DND-41 (cell line): ENCODE results near the gene TSHZ1.

Source experiments
- ATAC-seq: fragments of 200-7000 bp; cut with Tn5 transposase; 3 replicates; pipeline ENCODE4 v1.9.1; 2021; ENCODE audit warnings: low read depth; ENCODE audit not compliant: insufficient read depth
- DNase-seq: peaks from one replicate; pipeline ENCODE4 v3.0.0-alpha.2; 2020
- H2AFZ ChIP-seq: 2 replicates; pipeline ENCODE4 v1.6.0; 2012; ENCODE audit warnings: low read depth, low read length
- H3K27ac ChIP-seq: 2 replicates; pipeline ENCODE4 v1.5.1; 2012; ENCODE audit warnings: low read length, inconsistent platforms
- H3K27me3 ChIP-seq: fragments of 200-600 bp; sonication (generic); 2 replicates; pipeline ENCODE4 v1.6.0; 2012; ENCODE audit warnings: low read length, mild to moderate bottlenecking, inconsistent platforms; ENCODE audit not compliant: insufficient read depth, poor library complexity
- H3K36me3 ChIP-seq: 2 replicates; pipeline ENCODE4 v1.5.1; 2012; ENCODE audit warnings: low read length, inconsistent platforms; ENCODE audit not compliant: insufficient read depth
- H3K4me1 ChIP-seq: 2 replicates; pipeline ENCODE4 v1.5.1; 2012; ENCODE audit warnings: mild to moderate bottlenecking, low read length; ENCODE audit not compliant: insufficient read depth
- H3K4me2 ChIP-seq: 2 replicates; pipeline ENCODE4 v1.6.0; 2012; ENCODE audit warnings: mild to moderate bottlenecking, moderate library complexity, low read length, inconsistent platforms; ENCODE audit not compliant: insufficient read depth
- H3K4me3 ChIP-seq, 2 experiments: fragments of 200-600 bp in 1 of 2; shearing (Covaris generic) in 1 of 2; 2 replicates each; pipeline ENCODE4 v1.5.1; 2012 to 2016; ENCODE audit warnings: inconsistent platforms in 2 of 2, low read length in 2 of 2, mild to moderate bottlenecking in 2 of 2, low read depth in 1 of 2, moderate library complexity in 1 of 2
- H3K79me2 ChIP-seq: 2 replicates; pipeline ENCODE4 v1.6.0; 2012; ENCODE audit warnings: low read length, inconsistent platforms; ENCODE audit not compliant: insufficient read depth
- H3K9ac ChIP-seq: 2 replicates; pipeline ENCODE4 v1.6.0; 2012; ENCODE audit warnings: low read depth, mild to moderate bottlenecking, inconsistent platforms, low read length, moderate library complexity
- H3K9me3 ChIP-seq: 2 replicates; pipeline ENCODE4 v1.5.1; 2012; ENCODE audit warnings: low read length, moderate library complexity, mild to moderate bottlenecking, inconsistent platforms; ENCODE audit not compliant: insufficient read depth, severe bottlenecking
- H4K20me1 ChIP-seq: 2 replicates; pipeline ENCODE4 v1.6.0; 2012; ENCODE audit warnings: low read length; ENCODE audit not compliant: insufficient read depth
- CTCF ChIP-seq: IDR thresholded peaks from 2 replicates; pipeline ENCODE4 v1.5.1; 2012; ENCODE audit warnings: borderline replicate concordance, low read length, moderate library complexity, mild to moderate bottlenecking; ENCODE audit not compliant: poor library complexity, severe bottlenecking; ENCODE audit errors: extremely low read depth
- EZH2 ChIP-seq: IDR thresholded peaks from 3 replicates; pipeline ENCODE4 v1.6.1; 2012; ENCODE audit warnings: borderline replicate concordance, low read depth, mild to moderate bottlenecking, moderate library complexity, low read length, inconsistent platforms; ENCODE audit not compliant: severe bottlenecking

Gene TSHZ1

DNA sequence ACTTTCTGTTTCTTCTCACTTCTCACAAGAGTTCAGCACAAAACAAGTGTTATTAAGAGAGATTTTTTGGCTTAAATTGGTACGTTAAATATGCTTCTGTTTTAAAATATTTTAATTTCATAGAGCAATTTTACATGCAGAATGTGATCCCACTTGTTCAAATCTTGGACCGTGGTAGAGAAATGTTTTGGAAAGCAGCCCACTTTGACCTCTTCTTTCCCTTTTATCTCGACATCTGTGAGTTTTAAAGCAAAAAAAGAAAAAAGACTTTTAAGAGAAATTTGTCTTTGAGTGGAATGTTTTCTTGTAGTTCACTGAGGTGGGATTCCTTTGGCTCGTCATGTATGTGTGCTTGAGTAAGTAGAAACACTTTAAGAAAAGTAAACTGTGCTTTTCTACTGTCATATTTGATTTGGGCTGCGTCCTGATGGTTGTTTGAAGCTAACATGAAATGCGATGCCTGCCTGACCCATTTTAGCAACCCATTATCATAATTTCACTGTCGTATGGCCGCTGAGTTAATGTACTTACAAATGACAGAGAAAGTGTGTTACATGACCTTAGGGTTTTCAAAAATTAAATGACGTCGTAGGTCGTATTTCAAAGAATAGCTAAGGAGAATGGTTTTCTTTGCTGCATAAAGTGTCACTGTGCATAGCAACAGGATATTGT, 54.5 kb downstream of the TSHZ1 start:
- Histone ChIP-seq H4K20me1 (peaks cover 38% of the 10 kb centered on the region; the same call in 1 of the 2 replicates), H3K36me3 (peaks cover 7% of the 10 kb centered on the region; the same call in 1 of the 2 replicates), H3K27me3 (no peaks in the 10 kb centered on the region), H3K4me1 (peaks cover 22% of the 10 kb centered on the region), H2AFZ (no peak overlapping the region), H3K79me2 (peaks cover 92% of the 10 kb centered on the region), H3K9ac (no peak overlapping the region), H3K4me3 (no peak overlapping the region), H3K4me2 (no peak overlapping the region), H3K9me3 (no peaks in the 10 kb centered on the region), H3K27ac (no peak overlapping the region)
- no peak for DNase-seq
- no peak for TF ChIP-seq CTCF
- no peak for TF ChIP-seq EZH2
- ATAC-seq: no peak

- no peak for TF ChIP-seq CTCF
- TF ChIP-seq EZH2: no peak
- no peak overlapping the region for H3K9ac ChIP-seq
- no peaks in the 10 kb centered on the region for H3K27me3 ChIP-seq
These were observed 55.3 kb downstream of the TSHZ1 start for GRCh38 chr18:75265872-75266271.

GRCh38 chr18:75267643-75268363, 57.2 kb downstream of the TSHZ1 start:
- H3K4me2 ChIP-seq: no peak overlapping the region
- H3K36me3 ChIP-seq: 0 out of 2 replicates have a peak, but pooled peaks cover 5% of the 10 kb centered on the region
- TF ChIP-seq CTCF: no peak
- TF ChIP-seq EZH2: no peak
- H3K27me3 ChIP-seq: no peaks in the 10 kb centered on the region
- no peak for DNase-seq
- H3K4me1 ChIP-seq: peaks cover 23% of the 10 kb centered on the region
- no peaks in the 10 kb centered on the region for H3K9me3 ChIP-seq
- no peak for ATAC-seq
- no peak overlapping the region for H3K9ac ChIP-seq
- H2AFZ ChIP-seq: no peak overlapping the region
- H4K20me1 ChIP-seq: peaks cover 40% of the 10 kb centered on the region; the same call in 1 of the 2 replicates
- no peak overlapping the region for H3K4me3 ChIP-seq
- no peak overlapping the region for H3K27ac ChIP-seq
- peaks cover 90% of the 10 kb centered on the region for H3K79me2 ChIP-seq

More at GRCh38 chr18:75265872-75266271, 55.3 kb downstream of the TSHZ1 start:
- H3K4me1 ChIP-seq: peaks cover 23% of the 10 kb centered on the region
- H4K20me1 ChIP-seq: peaks cover 40% of the 10 kb centered on the region; the same call in 1 of the 2 replicates
- no peak for DNase-seq
- H3K9me3 ChIP-seq: no peaks in the 10 kb centered on the region
- peaks cover 6% of the 10 kb centered on the region; the same call in 1 of the 2 replicates for H3K36me3 ChIP-seq
- peaks cover 92% of the 10 kb centered on the region for H3K79me2 ChIP-seq
- no peak overlapping the region for H3K4me3 ChIP-seq
- no peak for ATAC-seq
- H3K27ac ChIP-seq: no peak overlapping the region
- H2AFZ ChIP-seq: no peak overlapping the region
- H3K4me2 ChIP-seq: no peak overlapping the region
